GM12878 (cell line): ENCODE results near the gene F2. TPM values are rescaled to one million over a fixed set of nuclear protein-coding genes. Genes with fewer than 3 reads are reported as not detected.

ENCODE experiments used
- NR2C2 ChIP-seq: IDR thresholded peaks from 2 replicates; pipeline ENCODE4 v1.6.1; 2011; ENCODE audit warnings: borderline replicate concordance, low read depth; ENCODE audit not compliant: control insufficient read depth, insufficient read length
- RBBP5 ChIP-seq: fragments of 200-600 bp; sonication (generic); conservative IDR thresholded peaks from 2 replicates; pipeline ENCODE4 v1.6.1; 2016
- RUNX3 ChIP-seq: IDR thresholded peaks from 2 replicates; pipeline ENCODE4 v1.6.1; 2012; ENCODE audit warnings: low read length, inconsistent platforms
- WRNIP1 ChIP-seq: IDR thresholded peaks from 2 replicates; pipeline ENCODE4 v1.6.1; 2011; ENCODE audit warnings: low read depth, low read length, improper control_type of control experiment, borderline replicate concordance
- polyA plus RNA-seq, 11 experiments: library from polyadenylated mRNA; depleted of rRNA in 4 of 11; unstranded in 6 of 11; stranded (reverse) in 5 of 11; fragments of >200 nt; fragmentation: Nextera tagmentation in 4 of 11; fragmentation: Illumina TruSeq in 1 of 11; extraction: Ambion mirVana in 4 of 11; extraction: Trizol in 1 of 11; gene quantifications; 1 replicate in 1 of 11; 2 replicates in 10 of 11; pipeline versions ENCODE4 v1.2.1 to v1.2.3, GENCODE V29; 2011 to 2016; ENCODE audit warnings: inconsistent platforms in 2 of 11, missing spikeins in 2 of 11, low read depth in 1 of 11
- total RNA-seq, 4 experiments: library from RNA; depleted of rRNA in 3 of 4; stranded (reverse); fragments of >200 nt in 3 of 4; fragmentation: Illumina TruSeq in 1 of 4; extraction: Trizol in 1 of 4; gene quantifications; 2 replicates each; pipeline versions ENCODE4 v1.2.1 to v1.2.3, GENCODE V29; 2013 to 2021
- TF ChIP-seq, protein P1 (sequence below): IDR thresholded peaks from 2 replicates; pipeline ENCODE4 v1.6.1; 2012; ENCODE audit warnings: low read length, inconsistent platforms
- TF ChIP-seq, protein P2 (sequence below), 3 experiments: IDR thresholded peaks in 2 of 3; conservative IDR thresholded peaks in 1 of 3; 2 replicates each; pipeline ENCODE4 v1.5.1; 2011; ENCODE audit warnings: low read depth in 3 of 3, low read length in 3 of 3, mild to moderate bottlenecking in 3 of 3, control low read depth in 2 of 3, moderate library complexity in 2 of 3, inconsistent platforms in 1 of 3, mixed read lengths in 1 of 3; ENCODE audit not compliant: control insufficient read depth in 2 of 3, insufficient read depth in 1 of 3; ENCODE audit errors: extremely low read depth in 1 of 3
- TF ChIP-seq, protein P3 (sequence below): fragments of 450-650 bp; formaldehyde crosslinking; IDR thresholded peaks from 2 replicates; pipeline ENCODE4 v1.4.0; 2022; ENCODE audit warnings: mild to moderate bottlenecking, moderate library complexity

Gene F2
- total and polyA plus RNA-seq, 10 of the 15 experiments (the other 5 are each of a cell fraction or from before 2014, with no cell fraction given) = 0.23 to 0.72 TPM; not detected in 8

DNA sequence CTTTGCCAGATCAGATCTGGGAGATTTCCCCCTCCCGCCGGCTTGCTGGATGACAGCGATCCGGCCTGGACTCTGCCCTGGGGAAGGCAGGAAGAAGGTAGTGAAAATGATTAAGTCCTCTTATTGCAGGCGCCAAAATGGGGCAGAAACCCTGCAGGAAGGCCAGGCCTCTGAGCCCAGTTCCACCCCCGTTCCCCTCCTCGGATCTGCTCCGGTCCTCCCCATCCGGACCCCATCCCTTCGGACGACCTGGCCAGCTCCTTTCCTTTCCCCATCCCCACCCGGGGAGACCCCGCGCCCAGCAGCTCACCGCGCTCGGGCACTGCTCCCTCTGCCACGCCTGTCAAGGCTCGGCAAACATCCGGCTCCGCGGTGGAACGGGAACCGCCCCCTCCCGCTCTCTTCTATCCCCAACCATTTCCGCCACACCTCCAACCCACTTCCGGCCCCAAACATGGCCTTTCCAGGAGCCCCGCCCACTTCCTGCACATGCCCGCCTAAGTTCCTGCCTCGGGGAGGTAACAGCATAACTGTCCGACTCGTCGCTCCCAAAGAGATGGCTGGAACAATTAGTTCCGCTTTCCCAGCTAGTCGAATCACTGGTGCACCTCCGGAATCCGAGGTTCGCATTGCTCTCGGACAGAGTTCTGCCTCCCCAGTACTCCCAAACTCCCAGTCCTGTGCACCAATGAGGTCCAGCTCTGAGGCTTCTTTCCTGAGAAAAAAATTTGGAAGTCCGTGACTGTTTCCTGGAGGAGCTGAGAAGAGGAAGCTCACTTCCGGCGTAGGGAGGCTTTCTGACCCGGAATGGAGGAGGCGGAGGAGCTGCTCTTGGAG lies 18.6 kb upstream of the F2 start, which contains the start of the genes ARHGAP1 and ZNF408 (continued):
- TF ChIP-seq NR2C2 = no peak
- TF ChIP-seq RUNX3 = peak; percentile 70
- TF ChIP-seq RBBP5 = peak; percentile 80; the same call in 1 of the 2 replicates
- TF ChIP-seq, protein P1, sequence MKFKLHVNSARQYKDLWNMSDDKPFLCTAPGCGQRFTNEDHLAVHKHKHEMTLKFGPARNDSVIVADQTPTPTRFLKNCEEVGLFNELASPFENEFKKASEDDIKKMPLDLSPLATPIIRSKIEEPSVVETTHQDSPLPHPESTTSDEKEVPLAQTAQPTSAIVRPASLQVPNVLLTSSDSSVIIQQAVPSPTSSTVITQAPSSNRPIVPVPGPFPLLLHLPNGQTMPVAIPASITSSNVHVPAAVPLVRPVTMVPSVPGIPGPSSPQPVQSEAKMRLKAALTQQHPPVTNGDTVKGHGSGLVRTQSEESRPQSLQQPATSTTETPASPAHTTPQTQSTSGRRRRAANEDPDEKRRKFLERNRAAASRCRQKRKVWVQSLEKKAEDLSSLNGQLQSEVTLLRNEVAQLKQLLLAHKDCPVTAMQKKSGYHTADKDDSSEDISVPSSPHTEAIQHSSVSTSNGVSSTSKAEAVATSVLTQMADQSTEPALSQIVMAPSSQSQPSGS = no peak
- TF ChIP-seq, protein P2, sequence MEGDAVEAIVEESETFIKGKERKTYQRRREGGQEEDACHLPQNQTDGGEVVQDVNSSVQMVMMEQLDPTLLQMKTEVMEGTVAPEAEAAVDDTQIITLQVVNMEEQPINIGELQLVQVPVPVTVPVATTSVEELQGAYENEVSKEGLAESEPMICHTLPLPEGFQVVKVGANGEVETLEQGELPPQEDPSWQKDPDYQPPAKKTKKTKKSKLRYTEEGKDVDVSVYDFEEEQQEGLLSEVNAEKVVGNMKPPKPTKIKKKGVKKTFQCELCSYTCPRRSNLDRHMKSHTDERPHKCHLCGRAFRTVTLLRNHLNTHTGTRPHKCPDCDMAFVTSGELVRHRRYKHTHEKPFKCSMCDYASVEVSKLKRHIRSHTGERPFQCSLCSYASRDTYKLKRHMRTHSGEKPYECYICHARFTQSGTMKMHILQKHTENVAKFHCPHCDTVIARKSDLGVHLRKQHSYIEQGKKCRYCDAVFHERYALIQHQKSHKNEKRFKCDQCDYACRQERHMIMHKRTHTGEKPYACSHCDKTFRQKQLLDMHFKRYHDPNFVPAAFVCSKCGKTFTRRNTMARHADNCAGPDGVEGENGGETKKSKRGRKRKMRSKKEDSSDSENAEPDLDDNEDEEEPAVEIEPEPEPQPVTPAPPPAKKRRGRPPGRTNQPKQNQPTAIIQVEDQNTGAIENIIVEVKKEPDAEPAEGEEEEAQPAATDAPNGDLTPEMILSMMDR (IDR thresholded peaks at IDR 0.05 in 2 of 3, conservative IDR thresholded peaks at IDR 0.05 in 1 of 3; ENCODE audit: control insufficient read depth in 2 of 3, extremely low read depth in 1 of 3, insufficient read depth in 1 of 3, low read depth in 3 of 3, low read length in 3 of 3) = no peak
- peak; percentile 99; the same call in 1 of the 2 replicates for TF ChIP-seq WRNIP1
- TF ChIP-seq, protein P3, sequence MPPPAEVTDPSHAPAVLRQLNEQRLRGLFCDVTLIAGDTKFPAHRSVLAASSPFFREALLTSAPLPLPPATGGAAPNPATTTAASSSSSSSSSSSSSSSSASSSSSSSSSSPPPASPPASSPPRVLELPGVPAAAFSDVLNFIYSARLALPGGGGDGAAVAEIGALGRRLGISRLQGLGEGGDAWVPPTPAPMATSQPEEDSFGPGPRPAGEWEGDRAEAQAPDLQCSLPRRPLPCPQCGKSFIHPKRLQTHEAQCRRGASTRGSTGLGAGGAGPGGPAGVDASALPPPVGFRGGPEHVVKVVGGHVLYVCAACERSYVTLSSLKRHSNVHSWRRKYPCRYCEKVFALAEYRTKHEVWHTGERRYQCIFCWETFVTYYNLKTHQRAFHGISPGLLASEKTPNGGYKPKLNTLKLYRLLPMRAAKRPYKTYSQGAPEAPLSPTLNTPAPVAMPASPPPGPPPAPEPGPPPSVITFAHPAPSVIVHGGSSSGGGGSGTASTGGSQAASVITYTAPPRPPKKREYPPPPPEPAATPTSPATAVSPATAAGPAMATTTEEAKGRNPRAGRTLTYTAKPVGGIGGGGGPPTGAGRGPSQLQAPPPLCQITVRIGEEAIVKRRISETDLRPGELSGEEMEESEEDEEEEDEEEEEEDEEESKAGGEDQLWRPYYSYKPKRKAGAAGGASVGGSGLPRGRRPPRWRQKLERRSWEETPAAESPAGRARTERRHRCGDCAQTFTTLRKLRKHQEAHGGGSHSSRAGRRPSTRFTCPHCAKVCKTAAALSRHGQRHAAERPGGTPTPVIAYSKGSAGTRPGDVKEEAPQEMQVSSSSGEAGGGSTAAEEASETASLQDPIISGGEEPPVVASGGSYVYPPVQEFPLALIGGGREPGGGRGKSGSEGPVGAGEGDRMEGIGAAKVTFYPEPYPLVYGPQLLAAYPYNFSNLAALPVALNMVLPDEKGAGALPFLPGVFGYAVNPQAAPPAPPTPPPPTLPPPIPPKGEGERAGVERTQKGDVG (CRISPR knock-in tag) = no peak
